H9 (cell line): Measurements from ENCODE around the gene SLC7A4. TPM values are rescaled to one million over a fixed set of nuclear protein-coding genes. Genes with fewer than 3 reads are reported as not detected.

ENCODE experiments used
- DNase-seq: peaks from one replicate; pipeline ENCODE4 v3.0.0-alpha.2; 2017
- H2AFZ ChIP-seq: one replicate; pipeline ENCODE4 v1.6.1; 2013; ENCODE audit warnings: mild to moderate bottlenecking, low read length, control low read depth, moderate library complexity
- H2AK5ac ChIP-seq: 2 replicates; pipeline ENCODE4 v1.6.1; 2013; ENCODE audit warnings: low read length, control low read depth, mixed read lengths; ENCODE audit not compliant: insufficient read length
- H2BK120ac ChIP-seq: one replicate; pipeline ENCODE4 v1.6.1; 2013; ENCODE audit warnings: low read depth, mild to moderate bottlenecking, low read length, control low read depth, inconsistent platforms; ENCODE audit not compliant: poor library complexity, severe bottlenecking
- H2BK12ac ChIP-seq: 2 replicates; pipeline ENCODE4 v1.6.1; 2013; ENCODE audit warnings: low read length, control low read depth, mixed read lengths, low read depth; ENCODE audit not compliant: insufficient read length
- H2BK15ac ChIP-seq: 2 replicates; pipeline ENCODE4 v1.6.1; 2013; ENCODE audit warnings: low read depth, low read length, control low read depth
- H2BK20ac ChIP-seq: one replicate; pipeline ENCODE4 v1.6.1; 2013; ENCODE audit warnings: low read depth, mild to moderate bottlenecking, low read length, control low read depth, inconsistent platforms; ENCODE audit not compliant: poor library complexity, severe bottlenecking
- H2BK5ac ChIP-seq: 2 replicates; pipeline ENCODE4 v1.6.1; 2013; ENCODE audit warnings: low read length, control low read depth, mixed read lengths; ENCODE audit not compliant: insufficient read length
- H3K14ac ChIP-seq: 2 replicates; pipeline ENCODE4 v1.6.1; 2013; ENCODE audit warnings: low read length, control low read depth; ENCODE audit not compliant: insufficient read depth
- H3K18ac ChIP-seq: 2 replicates; pipeline ENCODE4 v1.6.1; 2013; ENCODE audit warnings: low read depth, mild to moderate bottlenecking, mixed read lengths, low read length, control low read depth; ENCODE audit not compliant: insufficient read length
- H3K23ac ChIP-seq: 2 replicates; pipeline ENCODE4 v1.6.1; 2013; ENCODE audit warnings: low read length, control low read depth, mixed read lengths, low read depth; ENCODE audit not compliant: insufficient read length
- H3K23me2 ChIP-seq: 2 replicates; pipeline ENCODE4 v1.6.1; 2013; ENCODE audit warnings: low read depth, mild to moderate bottlenecking, mixed read lengths, low read length, control low read depth; ENCODE audit not compliant: insufficient read length, poor library complexity, severe bottlenecking
- H3K27ac ChIP-seq: 2 replicates; pipeline ENCODE4 v1.5.1; 2013; ENCODE audit warnings: low read length, control low read depth, mixed read lengths, low read depth; ENCODE audit not compliant: insufficient read length
- H3K27me3 ChIP-seq: 2 replicates; pipeline ENCODE4 v1.6.1; 2013; ENCODE audit warnings: low read length, control low read depth, inconsistent platforms; ENCODE audit not compliant: insufficient read depth
- H3K4ac ChIP-seq: 2 replicates; pipeline ENCODE4 v1.6.1; 2013; ENCODE audit warnings: low read depth, mild to moderate bottlenecking, control low read depth, inconsistent platforms, low read length, moderate library complexity
- H3K4me1 ChIP-seq: 2 replicates; pipeline ENCODE4 v1.6.1; 2013; ENCODE audit warnings: low read length, control low read depth, inconsistent platforms; ENCODE audit not compliant: insufficient read depth
- H3K4me2 ChIP-seq: 2 replicates; pipeline ENCODE4 v1.6.1; 2013; ENCODE audit warnings: low read length, control low read depth, mixed read lengths; ENCODE audit not compliant: insufficient read length, insufficient read depth
- H3K56ac ChIP-seq: 2 replicates; pipeline ENCODE4 v1.6.1; 2013; ENCODE audit warnings: low read depth, mild to moderate bottlenecking, mixed read lengths, low read length, control low read depth; ENCODE audit not compliant: insufficient read length
- H3K79me1 ChIP-seq: 2 replicates; pipeline ENCODE4 v1.6.1; 2013; ENCODE audit warnings: low read depth, mild to moderate bottlenecking, moderate library complexity, low read length, control low read depth, inconsistent platforms; ENCODE audit not compliant: insufficient read depth, poor library complexity, severe bottlenecking
- H3K79me2 ChIP-seq: 2 replicates; pipeline ENCODE4 v1.6.1; 2013; ENCODE audit warnings: low read length, control low read depth, inconsistent platforms; ENCODE audit not compliant: insufficient read depth
- H3K9ac ChIP-seq: 2 replicates; pipeline ENCODE4 v1.6.1; 2013; ENCODE audit warnings: low read length, control low read depth, mixed read lengths; ENCODE audit not compliant: insufficient read length; ENCODE audit errors: extremely low read depth
- H3K9me3 ChIP-seq: one replicate; pipeline ENCODE4 v1.6.1; 2013; ENCODE audit warnings: low read depth, low read length, inconsistent platforms; ENCODE audit not compliant: control insufficient read depth
- H3T11ph ChIP-seq: one replicate; pipeline ENCODE4 v1.6.1; 2013; ENCODE audit warnings: mild to moderate bottlenecking, low read length, control low read depth, inconsistent platforms
- H4K20me1 ChIP-seq: one replicate; pipeline ENCODE4 v1.6.1; 2013; ENCODE audit not compliant: control insufficient read depth, insufficient read length, insufficient read depth
- H4K5ac ChIP-seq: 2 replicates; pipeline ENCODE4 v1.6.1; 2013; ENCODE audit warnings: low read depth, mild to moderate bottlenecking, mixed read lengths, low read length, control low read depth; ENCODE audit not compliant: insufficient read length
- H4K8ac ChIP-seq: replicated peaks from 2 replicates; pipeline ENCODE4 v1.6.1; 2013; ENCODE audit warnings: low read length, control low read depth, mixed read lengths, low read depth; ENCODE audit not compliant: insufficient read length
- H4K91ac ChIP-seq: 2 replicates; pipeline ENCODE4 v1.6.1; 2013; ENCODE audit warnings: low read depth, mild to moderate bottlenecking, moderate library complexity, mixed read lengths, low read length, control low read depth; ENCODE audit not compliant: insufficient read length
- H3K27ac Mint-ChIP-seq, 3 experiments: 2 replicates in 2 of 3; 3 replicates in 1 of 3; pipeline ENCODE4 v1.8.0; 2020 to 2021; ENCODE audit warnings: mixed read lengths in 3 of 3, mild to moderate bottlenecking in 1 of 3, moderate library complexity in 1 of 3
- H3K27me3 Mint-ChIP-seq: 2 replicates; pipeline ENCODE4 v1.8.0; 2021; ENCODE audit warnings: low read depth, mild to moderate bottlenecking, moderate library complexity, mixed read lengths
- H3K36me3 Mint-ChIP-seq, 3 experiments: 2 replicates in 2 of 3; 3 replicates in 1 of 3; pipeline ENCODE4 v1.8.0; 2020 to 2021; ENCODE audit warnings: low read depth in 3 of 3, mixed read lengths in 3 of 3; ENCODE audit not compliant: insufficient read depth in 1 of 3
- H3K4me1 Mint-ChIP-seq, 2 experiments: 2 replicates each; pipeline ENCODE4 v1.8.0; 2020; ENCODE audit warnings: mixed read lengths in 2 of 2
- H3K4me3 Mint-ChIP-seq, 2 experiments: 2 replicates in 1 of 2; 3 replicates in 1 of 2; pipeline ENCODE4 v1.8.0; 2020 to 2021; ENCODE audit warnings: mild to moderate bottlenecking in 2 of 2, mixed read lengths in 2 of 2, moderate library complexity in 1 of 2
- H3K9me3 Mint-ChIP-seq, 2 experiments: 2 replicates in 1 of 2; 3 replicates in 1 of 2; pipeline ENCODE4 v1.8.0; 2020; ENCODE audit warnings: mild to moderate bottlenecking in 2 of 2, mixed read lengths in 2 of 2, moderate library complexity in 1 of 2
- CTCF ChIP-seq: fragments of 200-600 bp; sonication (generic); conservative IDR thresholded peaks from 3 replicates; pipeline ENCODE4 v1.8.0; 2021; ENCODE audit warnings: antibody characterized with exemption, mild to moderate bottlenecking
- WGBS: extraction: QIAGEN DNeasy Blood & Tissue Kit; methylation state at CpG from one replicate; pipeline ENCODE4 v1.1.7; 2013; ENCODE audit warnings: missing lambda C conversion rate, low lambda C conversion rate, mixed read lengths; ENCODE audit not compliant: insufficient read length; ENCODE audit errors: extremely low coverage; 5-methylcytosine and 5-hydroxymethylcytosine counted together
- total RNA-seq: library from RNA; stranded (reverse); gene quantifications from 2 replicates; pipeline ENCODE4 v1.2.1, GENCODE V29; 2021

SLC7A4 gene
- total RNA-seq, 1 experiment from 2014 or later = 0.09 TPM

- no peak within 1 kb of the TSS for H2BK20ac ChIP-seq
- Mint-ChIP-seq H3K4me1 (peaks cover 24 to 44% of the 10 kb centered on the region in 2 experiments), H3K27ac (peak within 1 kb of the TSS in 2 of 3 experiments; percentile 97; a peak in 4 of 7 replicates), H3K4me3 (peak within 1 kb of the TSS; percentile 80 to 95), H3K9me3 (peaks cover 2 to 4% of the 10 kb centered on the region in 2 experiments; a peak in 3 of 5 replicates), H3K36me3 (no peaks in the 10 kb centered on the region), H3K27me3 (peaks cover 54% of the 10 kb centered on the region)
- H2BK12ac ChIP-seq = no peak within 1 kb of the TSS
- H3K27me3 ChIP-seq = no peaks in the 10 kb centered on the region
- H2BK120ac ChIP-seq = no peak within 1 kb of the TSS
- peaks cover 3% of the 10 kb centered on the region; the same call in 1 of the 2 replicates for H3K4me1 ChIP-seq
- H3K23me2 ChIP-seq = peaks cover 7% of the 10 kb centered on the region
- H3K56ac ChIP-seq = no peak within 1 kb of the TSS
- no peak within 1 kb of the TSS for H3K18ac ChIP-seq
- H2AFZ ChIP-seq = no peak within 1 kb of the TSS
- no peak within 1 kb of the TSS for H3K27ac ChIP-seq
- no peak within 1 kb of the TSS for H4K91ac ChIP-seq
- TF ChIP-seq CTCF = no peak
- H3K9me3 ChIP-seq = no peaks in the 10 kb centered on the region
- peak; percentile 73 for DNase-seq
- H2BK15ac ChIP-seq = no peak within 1 kb of the TSS
- H3K79me1 ChIP-seq = no peaks in the 10 kb centered on the region
- no peak within 1 kb of the TSS for H3T11ph ChIP-seq
- H3K9ac ChIP-seq = no peak within 1 kb of the TSS
- H4K20me1 ChIP-seq = no peaks in the 10 kb centered on the region
- WGBS = no CpG with 5 or more reads among the region's 12 CpGs
- peak within 1 kb of the TSS; percentile 39 for H3K4me2 ChIP-seq
- no peak within 1 kb of the TSS for H2AK5ac ChIP-seq
- no peak within 1 kb of the TSS for H4K5ac ChIP-seq
- no peak within 1 kb of the TSS for H3K4ac ChIP-seq
- H3K14ac ChIP-seq = 0 out of 2 replicates have a peak within 1 kb of the TSS, but pooled peaks have one; percentile 20
- H4K8ac ChIP-seq = no peak within 1 kb of the TSS
- no peaks in the 10 kb centered on the region for H3K79me2 ChIP-seq
- no peak within 1 kb of the TSS for H2BK5ac ChIP-seq
- H3K23ac ChIP-seq = no peak within 1 kb of the TSS
Observed at GRCh38 chr22:21014726-21015465, 17.5 kb downstream of the SLC7A4 start, which contains the start of gene P2RX6. Gene P2RX6, plus strand, starts transcription at chr22:21015165. Its CDS starts 10 bp downstream, at chr22:21015175.
